ENCODE measurements around the gene EPG5. TPM values are rescaled to one million over a fixed set of nuclear protein-coding genes. Genes with fewer than 3 reads are reported as not detected.

EPG5 gene
- total RNA-seq, 1 experiment from 2014 or later = 4.0 TPM

- DNase-seq (ENCODE audit: low read depth) = no peak
- in situ Hi-C loops (cut with HindIII; ENCODE audit: low pct_unique_long_range_greater_than_20kb, low sequenced_read_pairs) = no loop called here
Measured at GRCh38 chr18:45935591-45936335, 31.4 kb downstream of the EPG5 start.

- in situ Hi-C loops (cut with HindIII; ENCODE audit: low pct_unique_long_range_greater_than_20kb, low sequenced_read_pairs) = no loop called here
- DNase-seq (ENCODE audit: low read depth) = no peak
Measured at GRCh38 chr18:45932708-45933107, 34.4 kb downstream of the EPG5 start.

- DNase-seq (ENCODE audit: low read depth) = no peak
- in situ Hi-C loops (cut with HindIII; ENCODE audit: low pct_unique_long_range_greater_than_20kb, low sequenced_read_pairs) = no loop called here
Measured at GRCh38 chr18:45930963-45931362, 36.2 kb downstream of the EPG5 start.

GRCh38 chr18:45926691-45927090, 40.4 kb downstream of the EPG5 start:
- in situ Hi-C loops (cut with HindIII; ENCODE audit: low pct_unique_long_range_greater_than_20kb, low sequenced_read_pairs) = no loop called here

GRCh38 chr18:45926085-45926484, 41.0 kb downstream of the EPG5 start:
- in situ Hi-C loops (cut with HindIII; ENCODE audit: low pct_unique_long_range_greater_than_20kb, low sequenced_read_pairs) = no loop called here

More at GRCh38 chr18:45926691-45927090, 40.4 kb downstream of the EPG5 start:
- DNase-seq (ENCODE audit: low read depth) = no peak

GRCh38 chr18:45923138-45923537, 44.0 kb downstream of the EPG5 start:
- in situ Hi-C loops (cut with HindIII; ENCODE audit: low pct_unique_long_range_greater_than_20kb, low sequenced_read_pairs) = no loop called here
- no peak for DNase-seq (ENCODE audit: low read depth)

More at GRCh38 chr18:45926085-45926484, 41.0 kb downstream of the EPG5 start:
- DNase-seq (ENCODE audit: low read depth) = no peak

- in situ Hi-C loops (cut with HindIII; ENCODE audit: low pct_unique_long_range_greater_than_20kb, low sequenced_read_pairs) = no loop called here
- DNase-seq (ENCODE audit: low read depth) = no peak
Measured at GRCh38 chr18:45920367-45920766, 46.8 kb downstream of the EPG5 start.

- in situ Hi-C loops (cut with HindIII; ENCODE audit: low pct_unique_long_range_greater_than_20kb, low sequenced_read_pairs) = no loop called here
- no peak for DNase-seq (ENCODE audit: low read depth)
Measured at GRCh38 chr18:45916302-45916701, 50.8 kb downstream of the EPG5 start.

GRCh38 chr18:45913276-45913675, 53.9 kb downstream of the EPG5 start:
- in situ Hi-C loops (cut with HindIII; ENCODE audit: low pct_unique_long_range_greater_than_20kb, low sequenced_read_pairs) = no loop called here
- DNase-seq (ENCODE audit: low read depth) = no peak

GRCh38 chr18:45910405-45911023, 56.6 kb downstream of the EPG5 start:
- in situ Hi-C loops (cut with HindIII; ENCODE audit: low pct_unique_long_range_greater_than_20kb, low sequenced_read_pairs) = no loop called here
- DNase-seq (ENCODE audit: low read depth) = peak; percentile 6

GRCh38 chr18:45901654-45902210, 65.4 kb downstream of the EPG5 start:
- DNase-seq (ENCODE audit: low read depth) = no peak
- in situ Hi-C loops (cut with HindIII; ENCODE audit: low pct_unique_long_range_greater_than_20kb, low sequenced_read_pairs) = no loop called here

- in situ Hi-C loops (cut with HindIII; ENCODE audit: low pct_unique_long_range_greater_than_20kb, low sequenced_read_pairs) = no loop called here
Measured at GRCh38 chr18:45900623-45901022, 66.5 kb downstream of the EPG5 start.

GRCh38 chr18:45896991-45897390, 70.1 kb downstream of the EPG5 start:
- in situ Hi-C loops (cut with HindIII; ENCODE audit: low pct_unique_long_range_greater_than_20kb, low sequenced_read_pairs) = no loop called here
- no peak for DNase-seq (ENCODE audit: low read depth)

More at GRCh38 chr18:45900623-45901022, 66.5 kb downstream of the EPG5 start:
- DNase-seq (ENCODE audit: low read depth) = no peak

- DNase-seq (ENCODE audit: low read depth) = no peak
- in situ Hi-C loops (cut with HindIII; ENCODE audit: low pct_unique_long_range_greater_than_20kb, low sequenced_read_pairs) = no loop called here
Measured at GRCh38 chr18:45896452-45896851, 70.7 kb downstream of the EPG5 start.

GRCh38 chr18:45895339-45895738, 71.8 kb downstream of the EPG5 start:
- no peak for DNase-seq (ENCODE audit: low read depth)
- in situ Hi-C loops (cut with HindIII; ENCODE audit: low pct_unique_long_range_greater_than_20kb, low sequenced_read_pairs) = no loop called here

GRCh38 chr18:45894818-45895217, 72.3 kb downstream of the EPG5 start:
- DNase-seq (ENCODE audit: low read depth) = no peak
- in situ Hi-C loops (cut with HindIII; ENCODE audit: low pct_unique_long_range_greater_than_20kb, low sequenced_read_pairs) = no loop called here

GRCh38 chr18:45891806-45892205, 75.3 kb downstream of the EPG5 start:
- in situ Hi-C loops (cut with HindIII; ENCODE audit: low pct_unique_long_range_greater_than_20kb, low sequenced_read_pairs) = no loop called here
- DNase-seq (ENCODE audit: low read depth) = no peak

- DNase-seq (ENCODE audit: low read depth) = no peak
- in situ Hi-C loops (cut with HindIII; ENCODE audit: low pct_unique_long_range_greater_than_20kb, low sequenced_read_pairs) = no loop called here
Measured at GRCh38 chr18:45890606-45891005, 76.5 kb downstream of the EPG5 start.

GRCh38 chr18:45889419-45890064, 77.6 kb downstream of the EPG5 start:
- DNase-seq (ENCODE audit: low read depth) = no peak
- in situ Hi-C loops (cut with HindIII; ENCODE audit: low pct_unique_long_range_greater_than_20kb, low sequenced_read_pairs) = no loop called here

All from Caki2 (cell line).